GM12872 (cell line): ENCODE data around the gene CLPX.

ENCODE experiments used
- TF ChIP-seq, protein P1 (sequence below): IDR thresholded peaks from 3 replicates; pipeline ENCODE4 v1.5.1; 2011; ENCODE audit warnings: low read depth, mild to moderate bottlenecking, low read length, moderate library complexity; ENCODE audit not compliant: insufficient read depth

CLPX gene

DNA sequence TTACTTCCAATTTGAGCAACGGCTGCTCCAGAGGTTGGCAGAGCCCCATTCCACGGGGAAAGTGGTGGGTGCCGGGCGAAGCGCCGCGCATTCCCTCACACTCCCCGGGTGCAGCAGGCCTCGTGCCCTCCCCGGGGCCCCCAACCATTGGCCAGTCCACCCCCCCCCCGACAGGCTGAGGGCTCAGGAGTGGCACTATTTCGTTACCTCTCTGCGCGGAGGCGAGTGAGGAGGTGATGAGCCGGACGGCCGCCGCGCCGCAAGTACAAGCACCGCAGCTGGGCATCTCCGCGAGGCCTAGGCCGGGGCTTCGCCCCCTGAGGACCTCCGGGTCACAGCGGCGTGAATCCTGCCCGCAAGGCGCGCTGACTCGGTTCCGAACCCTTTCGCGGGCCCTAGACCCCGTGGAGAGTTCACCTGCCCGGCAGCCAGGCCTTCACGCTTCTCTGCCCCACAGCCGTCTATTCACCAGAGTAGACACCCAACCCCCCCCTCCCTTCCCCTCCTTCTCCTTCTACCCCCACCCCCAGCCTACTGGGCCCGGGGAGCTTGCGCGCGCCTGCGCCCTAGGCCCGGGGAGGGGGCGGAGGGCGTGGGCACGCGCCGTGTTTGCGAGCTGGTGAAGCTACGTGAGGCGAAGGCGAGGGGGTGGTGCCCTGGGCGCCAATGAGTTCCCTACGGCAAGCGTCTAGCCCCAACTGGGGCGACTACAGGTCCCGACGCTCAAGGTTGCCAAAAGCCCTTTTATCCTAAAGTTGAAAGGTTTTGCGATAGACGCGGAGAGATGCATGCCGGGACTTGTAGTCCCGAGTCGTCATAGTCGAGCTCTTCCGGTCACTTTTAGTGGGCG lies at the start of gene CLPX:
Gene CLPX, minus strand, starts transcription at position 475 of the 850 bp plus-strand sequence. Its CDS starts 189 bp downstream, at position 286.
- TF ChIP-seq, protein P1, sequence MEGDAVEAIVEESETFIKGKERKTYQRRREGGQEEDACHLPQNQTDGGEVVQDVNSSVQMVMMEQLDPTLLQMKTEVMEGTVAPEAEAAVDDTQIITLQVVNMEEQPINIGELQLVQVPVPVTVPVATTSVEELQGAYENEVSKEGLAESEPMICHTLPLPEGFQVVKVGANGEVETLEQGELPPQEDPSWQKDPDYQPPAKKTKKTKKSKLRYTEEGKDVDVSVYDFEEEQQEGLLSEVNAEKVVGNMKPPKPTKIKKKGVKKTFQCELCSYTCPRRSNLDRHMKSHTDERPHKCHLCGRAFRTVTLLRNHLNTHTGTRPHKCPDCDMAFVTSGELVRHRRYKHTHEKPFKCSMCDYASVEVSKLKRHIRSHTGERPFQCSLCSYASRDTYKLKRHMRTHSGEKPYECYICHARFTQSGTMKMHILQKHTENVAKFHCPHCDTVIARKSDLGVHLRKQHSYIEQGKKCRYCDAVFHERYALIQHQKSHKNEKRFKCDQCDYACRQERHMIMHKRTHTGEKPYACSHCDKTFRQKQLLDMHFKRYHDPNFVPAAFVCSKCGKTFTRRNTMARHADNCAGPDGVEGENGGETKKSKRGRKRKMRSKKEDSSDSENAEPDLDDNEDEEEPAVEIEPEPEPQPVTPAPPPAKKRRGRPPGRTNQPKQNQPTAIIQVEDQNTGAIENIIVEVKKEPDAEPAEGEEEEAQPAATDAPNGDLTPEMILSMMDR, result no peak

DNA sequence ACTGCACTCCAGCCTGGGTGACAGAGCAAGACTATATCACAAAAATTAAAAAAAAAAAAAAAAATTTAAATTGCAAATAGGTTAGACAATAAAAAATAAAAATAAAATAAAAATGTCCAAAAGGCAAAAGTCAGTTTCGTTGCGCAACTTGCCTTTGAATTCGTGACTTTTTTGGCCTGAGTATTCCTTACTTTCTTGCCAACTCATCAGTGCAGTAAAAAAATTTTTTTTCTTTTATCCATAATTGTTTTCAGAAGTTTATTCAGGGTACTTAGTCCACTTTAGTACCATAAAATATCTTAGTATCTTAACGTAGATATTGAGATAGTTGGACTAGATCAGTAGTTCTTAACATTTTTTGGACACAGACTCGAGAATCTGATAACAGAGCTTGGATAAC lies 48.6 kb upstream of the CLPX start:
- TF ChIP-seq, protein P1, result no peak

DNA sequence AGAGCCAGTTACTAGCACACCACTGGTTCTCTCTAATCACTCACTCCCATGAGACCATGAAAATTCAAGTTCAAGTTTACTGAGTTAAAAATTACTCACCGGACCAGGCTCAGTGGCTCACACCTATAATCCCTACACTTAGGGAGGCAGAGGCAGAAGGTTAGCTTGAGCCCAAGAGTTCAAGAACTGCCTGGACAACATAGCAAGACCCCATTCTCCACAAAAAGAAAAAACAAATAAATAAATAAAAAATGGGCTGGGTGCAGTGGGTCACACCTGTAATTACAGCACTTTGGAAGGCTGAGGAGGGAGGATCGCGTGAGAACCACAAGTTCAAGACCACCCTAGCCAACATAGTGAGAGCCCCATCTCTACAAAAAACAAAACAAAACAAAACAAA lies 47.4 kb upstream of the CLPX start:
- TF ChIP-seq, protein P1, result no peak

DNA sequence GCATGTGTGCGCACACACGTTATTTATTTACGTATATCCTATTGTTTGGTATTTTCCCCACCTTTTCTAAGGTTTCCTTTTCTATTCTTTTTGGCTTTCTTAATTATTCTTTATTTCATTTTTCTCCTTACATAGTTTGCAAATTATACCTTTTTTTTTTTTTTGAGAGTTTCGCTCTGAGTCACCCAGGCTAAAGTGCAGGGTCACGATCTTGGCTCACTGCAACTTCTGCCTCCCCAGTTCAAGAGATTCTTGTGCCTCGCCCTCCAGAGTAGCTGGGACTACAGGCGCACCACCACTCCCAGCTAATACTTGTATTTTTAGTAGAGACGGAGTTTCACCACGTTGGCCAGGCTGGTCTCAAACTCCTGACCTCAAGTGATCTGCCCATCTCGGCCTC lies 46.2 kb upstream of the CLPX start:
- TF ChIP-seq, protein P1, result no peak

DNA sequence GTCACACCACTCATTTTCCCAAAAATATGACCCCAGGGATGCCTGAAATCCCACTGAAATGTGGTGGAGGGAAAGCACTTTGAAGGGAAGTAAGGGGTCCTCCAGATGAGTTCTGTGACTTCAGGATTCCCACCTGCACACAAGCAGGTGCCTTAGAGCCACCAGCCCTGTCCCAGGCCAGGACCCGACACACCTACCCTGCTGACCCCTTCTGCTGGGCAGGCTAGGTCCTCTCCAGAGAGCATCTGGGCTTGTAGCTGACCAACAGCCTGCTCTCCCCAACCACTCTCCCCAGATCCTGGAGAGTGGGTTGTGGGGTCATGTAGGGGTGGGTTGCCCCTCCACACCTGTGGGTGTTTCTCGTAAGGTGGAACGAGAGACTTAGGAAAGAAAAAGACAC lies 41.1 kb upstream of the CLPX start:
- TF ChIP-seq, protein P1, result no peak

DNA sequence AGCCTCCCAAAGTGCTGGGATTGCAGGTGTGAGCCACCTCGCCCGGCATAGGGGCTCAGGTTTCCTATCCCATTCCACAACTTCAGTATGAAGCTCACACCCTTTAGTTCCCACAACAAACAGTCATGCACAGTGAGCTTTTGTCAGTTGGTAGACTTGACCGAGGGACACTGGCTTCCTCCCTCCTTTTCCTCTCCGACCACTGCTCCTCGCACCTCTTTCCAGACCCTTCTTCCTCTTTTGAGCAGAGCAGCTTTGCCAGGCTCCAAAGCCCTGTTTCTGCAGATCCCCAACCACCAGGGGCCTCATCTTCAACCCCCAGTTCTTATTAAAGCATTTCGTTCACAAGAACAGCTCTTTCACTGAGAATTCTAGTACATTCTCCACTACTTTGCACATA lies 38.9 kb upstream of the CLPX start:
- TF ChIP-seq, protein P1, result no peak

DNA sequence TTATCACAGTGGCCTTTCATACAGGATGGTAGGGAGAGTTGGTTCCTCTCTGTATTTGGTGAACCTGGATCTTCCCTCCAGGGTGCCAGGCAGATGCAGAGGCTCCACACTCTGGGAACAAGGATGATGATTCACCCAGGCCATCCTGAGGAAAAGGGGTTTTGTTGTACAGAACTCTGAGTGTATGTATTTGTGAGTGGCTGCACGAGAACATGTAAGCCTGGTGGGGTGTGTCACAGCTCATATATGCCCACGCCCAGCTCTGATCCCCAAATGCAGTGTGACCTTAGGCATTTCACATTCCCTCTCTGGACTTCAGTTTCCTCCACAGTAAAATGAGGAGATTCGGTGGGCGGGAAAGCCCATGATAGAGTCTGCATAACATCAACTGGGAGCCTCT lies 37.7 kb upstream of the CLPX start:
- TF ChIP-seq, protein P1, result no peak
